H9 (cell line): ENCODE results near the gene LY6G5B. TPM values are rescaled to one million over a fixed set of nuclear protein-coding genes. Genes with fewer than 3 reads are reported as not detected.
A peak's percentile ranks its signal among the peaks of the same experiment; 100 is the strongest.

Experiments
- DNase-seq: peaks from one replicate; pipeline ENCODE4 v3.0.0-alpha.2; 2017
- H2AFZ ChIP-seq: one replicate; pipeline ENCODE4 v1.6.1; 2013; ENCODE audit warnings: mild to moderate bottlenecking, low read length, control low read depth, moderate library complexity
- H2AK5ac ChIP-seq: 2 replicates; pipeline ENCODE4 v1.6.1; 2013; ENCODE audit warnings: low read length, control low read depth, mixed read lengths; ENCODE audit not compliant: insufficient read length
- H2BK120ac ChIP-seq: one replicate; pipeline ENCODE4 v1.6.1; 2013; ENCODE audit warnings: low read depth, mild to moderate bottlenecking, low read length, control low read depth, inconsistent platforms; ENCODE audit not compliant: poor library complexity, severe bottlenecking
- H2BK12ac ChIP-seq: 2 replicates; pipeline ENCODE4 v1.6.1; 2013; ENCODE audit warnings: low read length, control low read depth, mixed read lengths, low read depth; ENCODE audit not compliant: insufficient read length
- H2BK15ac ChIP-seq: 2 replicates; pipeline ENCODE4 v1.6.1; 2013; ENCODE audit warnings: low read depth, low read length, control low read depth
- H2BK20ac ChIP-seq: one replicate; pipeline ENCODE4 v1.6.1; 2013; ENCODE audit warnings: low read depth, mild to moderate bottlenecking, low read length, control low read depth, inconsistent platforms; ENCODE audit not compliant: poor library complexity, severe bottlenecking
- H2BK5ac ChIP-seq: 2 replicates; pipeline ENCODE4 v1.6.1; 2013; ENCODE audit warnings: low read length, control low read depth, mixed read lengths; ENCODE audit not compliant: insufficient read length
- H3K14ac ChIP-seq: 2 replicates; pipeline ENCODE4 v1.6.1; 2013; ENCODE audit warnings: low read length, control low read depth; ENCODE audit not compliant: insufficient read depth
- H3K18ac ChIP-seq: 2 replicates; pipeline ENCODE4 v1.6.1; 2013; ENCODE audit warnings: low read depth, mild to moderate bottlenecking, mixed read lengths, low read length, control low read depth; ENCODE audit not compliant: insufficient read length
- H3K23ac ChIP-seq: 2 replicates; pipeline ENCODE4 v1.6.1; 2013; ENCODE audit warnings: low read length, control low read depth, mixed read lengths, low read depth; ENCODE audit not compliant: insufficient read length
- H3K23me2 ChIP-seq: 2 replicates; pipeline ENCODE4 v1.6.1; 2013; ENCODE audit warnings: low read depth, mild to moderate bottlenecking, mixed read lengths, low read length, control low read depth; ENCODE audit not compliant: insufficient read length, poor library complexity, severe bottlenecking
- H3K27ac ChIP-seq: 2 replicates; pipeline ENCODE4 v1.5.1; 2013; ENCODE audit warnings: low read length, control low read depth, mixed read lengths, low read depth; ENCODE audit not compliant: insufficient read length
- H3K27me3 ChIP-seq: 2 replicates; pipeline ENCODE4 v1.6.1; 2013; ENCODE audit warnings: low read length, control low read depth, inconsistent platforms; ENCODE audit not compliant: insufficient read depth
- H3K4ac ChIP-seq: 2 replicates; pipeline ENCODE4 v1.6.1; 2013; ENCODE audit warnings: low read depth, mild to moderate bottlenecking, control low read depth, inconsistent platforms, low read length, moderate library complexity
- H3K4me1 ChIP-seq: 2 replicates; pipeline ENCODE4 v1.6.1; 2013; ENCODE audit warnings: low read length, control low read depth, inconsistent platforms; ENCODE audit not compliant: insufficient read depth
- H3K4me2 ChIP-seq: 2 replicates; pipeline ENCODE4 v1.6.1; 2013; ENCODE audit warnings: low read length, control low read depth, mixed read lengths; ENCODE audit not compliant: insufficient read length, insufficient read depth
- H3K56ac ChIP-seq: 2 replicates; pipeline ENCODE4 v1.6.1; 2013; ENCODE audit warnings: low read depth, mild to moderate bottlenecking, mixed read lengths, low read length, control low read depth; ENCODE audit not compliant: insufficient read length
- H3K79me1 ChIP-seq: 2 replicates; pipeline ENCODE4 v1.6.1; 2013; ENCODE audit warnings: low read depth, mild to moderate bottlenecking, moderate library complexity, low read length, control low read depth, inconsistent platforms; ENCODE audit not compliant: insufficient read depth, poor library complexity, severe bottlenecking
- H3K79me2 ChIP-seq: 2 replicates; pipeline ENCODE4 v1.6.1; 2013; ENCODE audit warnings: low read length, control low read depth, inconsistent platforms; ENCODE audit not compliant: insufficient read depth
- H3K9ac ChIP-seq: 2 replicates; pipeline ENCODE4 v1.6.1; 2013; ENCODE audit warnings: low read length, control low read depth, mixed read lengths; ENCODE audit not compliant: insufficient read length; ENCODE audit errors: extremely low read depth
- H3K9me3 ChIP-seq: one replicate; pipeline ENCODE4 v1.6.1; 2013; ENCODE audit warnings: low read depth, low read length, inconsistent platforms; ENCODE audit not compliant: control insufficient read depth
- H3T11ph ChIP-seq: one replicate; pipeline ENCODE4 v1.6.1; 2013; ENCODE audit warnings: mild to moderate bottlenecking, low read length, control low read depth, inconsistent platforms
- H4K20me1 ChIP-seq: one replicate; pipeline ENCODE4 v1.6.1; 2013; ENCODE audit not compliant: control insufficient read depth, insufficient read length, insufficient read depth
- H4K5ac ChIP-seq: 2 replicates; pipeline ENCODE4 v1.6.1; 2013; ENCODE audit warnings: low read depth, mild to moderate bottlenecking, mixed read lengths, low read length, control low read depth; ENCODE audit not compliant: insufficient read length
- H4K8ac ChIP-seq: replicated peaks from 2 replicates; pipeline ENCODE4 v1.6.1; 2013; ENCODE audit warnings: low read length, control low read depth, mixed read lengths, low read depth; ENCODE audit not compliant: insufficient read length
- H4K91ac ChIP-seq: 2 replicates; pipeline ENCODE4 v1.6.1; 2013; ENCODE audit warnings: low read depth, mild to moderate bottlenecking, moderate library complexity, mixed read lengths, low read length, control low read depth; ENCODE audit not compliant: insufficient read length
- H3K27ac Mint-ChIP-seq, 3 experiments: 2 replicates in 2 of 3; 3 replicates in 1 of 3; pipeline ENCODE4 v1.8.0; 2020 to 2021; ENCODE audit warnings: mixed read lengths in 3 of 3, mild to moderate bottlenecking in 1 of 3, moderate library complexity in 1 of 3
- H3K27me3 Mint-ChIP-seq: 2 replicates; pipeline ENCODE4 v1.8.0; 2021; ENCODE audit warnings: low read depth, mild to moderate bottlenecking, moderate library complexity, mixed read lengths
- H3K36me3 Mint-ChIP-seq, 3 experiments: 2 replicates in 2 of 3; 3 replicates in 1 of 3; pipeline ENCODE4 v1.8.0; 2020 to 2021; ENCODE audit warnings: low read depth in 3 of 3, mixed read lengths in 3 of 3; ENCODE audit not compliant: insufficient read depth in 1 of 3
- H3K4me1 Mint-ChIP-seq, 2 experiments: 2 replicates each; pipeline ENCODE4 v1.8.0; 2020; ENCODE audit warnings: mixed read lengths in 2 of 2
- H3K4me3 Mint-ChIP-seq, 2 experiments: 2 replicates in 1 of 2; 3 replicates in 1 of 2; pipeline ENCODE4 v1.8.0; 2020 to 2021; ENCODE audit warnings: mild to moderate bottlenecking in 2 of 2, mixed read lengths in 2 of 2, moderate library complexity in 1 of 2
- H3K9me3 Mint-ChIP-seq, 2 experiments: 2 replicates in 1 of 2; 3 replicates in 1 of 2; pipeline ENCODE4 v1.8.0; 2020; ENCODE audit warnings: mild to moderate bottlenecking in 2 of 2, mixed read lengths in 2 of 2, moderate library complexity in 1 of 2
- CTCF ChIP-seq: fragments of 200-600 bp; sonication (generic); conservative IDR thresholded peaks from 3 replicates; pipeline ENCODE4 v1.8.0; 2021; ENCODE audit warnings: antibody characterized with exemption, mild to moderate bottlenecking
- WGBS: extraction: QIAGEN DNeasy Blood & Tissue Kit; methylation state at CpG from one replicate; pipeline ENCODE4 v1.1.7; 2013; ENCODE audit warnings: missing lambda C conversion rate, low lambda C conversion rate, mixed read lengths; ENCODE audit not compliant: insufficient read length; ENCODE audit errors: extremely low coverage; 5-methylcytosine and 5-hydroxymethylcytosine counted together
- total RNA-seq: library from RNA; stranded (reverse); gene quantifications from 2 replicates; pipeline ENCODE4 v1.2.1, GENCODE V29; 2021

LY6G5B gene
- total RNA-seq, 1 experiment from 2014 or later, result 21.6 TPM

GRCh38 chr6:31622684-31623091 lies 47.1 kb upstream of the LY6G5B start:
- Histone ChIP-seq H2BK20ac (no peak overlapping the region), H4K20me1 (no peaks in the 10 kb centered on the region), H3T11ph (no peak overlapping the region), H2BK120ac (no peak overlapping the region), H3K9ac (no peak overlapping the region), H3K4me1 (peaks cover 3% of the 10 kb centered on the region; the same call in 1 of the 2 replicates), H4K5ac (no peak overlapping the region), H4K8ac (no peak overlapping the region), H2BK15ac (no peak overlapping the region), H3K9me3 (no peaks in the 10 kb centered on the region), H3K4ac (no peak overlapping the region), H3K23ac (no peak overlapping the region), H2AFZ (no peak overlapping the region), H3K23me2 (peaks cover 8% of the 10 kb centered on the region), H3K79me2 (peaks cover 20% of the 10 kb centered on the region), H3K79me1 (peaks cover 5% of the 10 kb centered on the region), H3K14ac (no peak overlapping the region), H3K27me3 (no peaks in the 10 kb centered on the region), H4K91ac (no peak overlapping the region), H3K4me2 (peak overlapping the region; percentile 92), H3K56ac (no peak overlapping the region), H2BK5ac (no peak overlapping the region), H3K18ac (no peak overlapping the region), H2AK5ac (no peak overlapping the region), H3K27ac (no peak overlapping the region), H2BK12ac (no peak overlapping the region)
- WGBS, result no CpG with 5 or more reads among the region's 10 CpGs
- Mint-ChIP-seq H3K4me1 (peaks cover 14 to 16% of the 10 kb centered on the region in 2 experiments), H3K4me3 (peak overlapping the region; percentile 93 to 98), H3K36me3 (peaks cover 60 to 66% (median 66%) of the 10 kb centered on the region in 3 experiments), H3K27me3 (no peaks in the 10 kb centered on the region; the same call in 1 of the 2 replicates), H3K27ac (peak overlapping the region; percentile 32 to 99 (median 98); a peak in 6 of 7 replicates), H3K9me3 (no peaks in the 10 kb centered on the region; a peak in 1 of 5 replicates)
- DNase-seq, result no peak
- TF ChIP-seq CTCF, result no peak
